Stimulated activated memory B cell treated with anti-CD40 and anti-IgM and Interleukin-4, amounts not matched to agents 10 μg/mL and 1 μg/mL and 100 μg/mL, for 72 hours (primary cell): Measurements from ENCODE around the gene SDK1.

Source experiments
- ATAC-seq: fragments of 150-1000 bp; cut with Tn5 transposase; 2 replicates; pipeline ENCODE4 v1.10.0; 2021
- H3K27ac Mint-ChIP-seq: one replicate; pipeline ENCODE4 v1.8.0; 2022; ENCODE audit warnings: mild to moderate bottlenecking, mixed read lengths
- H3K27me3 Mint-ChIP-seq: one replicate; pipeline ENCODE4 v1.8.0; 2022; ENCODE audit warnings: mixed read lengths
- H3K36me3 Mint-ChIP-seq: one replicate; pipeline ENCODE4 v1.8.0; 2022; ENCODE audit warnings: mixed read lengths
- H3K4me1 Mint-ChIP-seq: one replicate; pipeline ENCODE4 v1.8.0; 2022; ENCODE audit warnings: mixed read lengths
- H3K4me3 Mint-ChIP-seq: one replicate; pipeline ENCODE4 v1.8.0; 2022; ENCODE audit warnings: mild to moderate bottlenecking, moderate library complexity, mixed read lengths
- H3K9me3 Mint-ChIP-seq: one replicate; pipeline ENCODE4 v1.8.0; 2022; ENCODE audit warnings: mixed read lengths

Gene SDK1

DNA sequence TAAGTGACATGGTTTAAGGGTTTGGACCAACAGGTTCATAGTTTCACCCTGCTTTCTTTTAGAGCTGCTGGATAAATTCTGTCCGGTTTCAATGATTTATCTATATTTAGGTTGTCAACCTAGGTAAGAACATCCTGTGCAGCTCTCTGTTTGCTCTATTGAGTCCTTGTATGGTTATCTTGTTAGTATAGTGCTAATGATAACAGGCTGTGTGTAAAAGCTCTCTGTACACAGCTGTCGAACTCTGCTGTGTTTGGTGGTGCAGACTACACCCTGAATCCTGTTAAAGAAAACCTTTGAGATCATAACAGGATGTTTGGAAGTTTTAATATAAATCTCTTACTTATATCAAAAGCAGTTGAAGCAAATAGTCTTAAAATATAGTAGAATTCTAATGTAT is 219.2 kb downstream of the SDK1 start:
- peaks cover 18% of the 10 kb centered on the region for H3K27me3 Mint-ChIP-seq
- H3K4me1 Mint-ChIP-seq: peaks cover 6% of the 10 kb centered on the region
- no peaks in the 10 kb centered on the region for H3K36me3 Mint-ChIP-seq
- no peak for ATAC-seq
- no peak overlapping the region for H3K27ac Mint-ChIP-seq
- no peak overlapping the region for H3K4me3 Mint-ChIP-seq
- no peaks in the 10 kb centered on the region for H3K9me3 Mint-ChIP-seq

DNA sequence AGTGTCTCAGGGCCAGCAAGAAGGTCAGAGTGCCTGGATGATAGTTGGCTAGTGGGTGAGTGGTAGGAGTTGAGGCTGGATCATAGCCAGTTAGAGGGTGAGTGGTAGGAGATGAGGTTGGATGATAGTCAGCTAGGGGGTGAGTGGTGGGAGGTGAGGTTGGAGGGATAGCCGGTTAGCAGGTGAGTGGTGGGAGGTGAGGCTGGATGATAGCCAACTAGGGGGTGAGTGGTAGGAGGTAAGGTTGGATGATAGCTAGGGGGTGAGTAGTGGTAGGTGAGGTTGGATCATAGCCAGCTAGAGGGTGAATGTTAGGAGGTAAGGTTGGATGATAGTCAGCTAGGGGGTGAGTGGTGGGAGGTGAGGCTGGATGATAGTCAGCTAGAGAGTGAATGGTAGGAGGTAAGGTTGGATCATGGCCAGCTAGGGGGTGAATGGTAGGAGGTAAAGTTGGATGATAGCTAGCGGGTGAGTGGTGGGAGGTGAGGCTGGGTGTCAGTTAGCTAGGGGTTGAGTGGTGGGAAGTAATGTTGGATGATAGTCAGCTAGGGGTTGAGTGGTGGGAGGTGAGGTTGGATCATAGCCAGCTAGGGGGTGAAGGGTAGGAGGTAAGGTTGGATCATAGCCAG is 226.6 kb downstream of the SDK1 start:
- Mint-ChIP-seq H3K27me3 (peaks cover 23% of the 10 kb centered on the region), H3K4me3 (no peak overlapping the region), H3K27ac (no peak overlapping the region), H3K9me3 (no peaks in the 10 kb centered on the region), H3K36me3 (no peaks in the 10 kb centered on the region), H3K4me1 (no peaks in the 10 kb centered on the region)
- no peak for ATAC-seq

DNA sequence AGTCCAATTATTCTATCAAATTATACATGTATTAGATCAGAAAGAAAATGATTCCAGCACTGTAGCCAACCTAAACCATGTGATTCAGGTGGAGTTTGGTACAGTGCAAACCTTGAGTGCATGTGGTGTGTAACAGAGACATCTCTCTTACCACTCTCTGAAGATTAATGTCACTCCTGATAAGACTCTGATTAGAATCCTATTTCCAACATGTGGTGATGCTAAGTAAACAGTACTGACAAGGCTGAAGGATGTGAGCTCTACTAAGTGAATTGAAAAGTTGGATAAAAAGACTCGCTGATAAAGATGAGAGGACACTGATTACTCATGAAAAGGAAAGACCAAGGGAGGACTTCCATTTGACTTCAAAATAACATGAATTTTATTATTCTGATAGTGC is 232.0 kb downstream of the SDK1 start:
- Mint-ChIP-seq H3K36me3 (no peaks in the 10 kb centered on the region), H3K9me3 (no peaks in the 10 kb centered on the region), H3K27ac (no peak overlapping the region), H3K27me3 (no peaks in the 10 kb centered on the region), H3K4me3 (no peak overlapping the region), H3K4me1 (no peaks in the 10 kb centered on the region)
- ATAC-seq: no peak

DNA sequence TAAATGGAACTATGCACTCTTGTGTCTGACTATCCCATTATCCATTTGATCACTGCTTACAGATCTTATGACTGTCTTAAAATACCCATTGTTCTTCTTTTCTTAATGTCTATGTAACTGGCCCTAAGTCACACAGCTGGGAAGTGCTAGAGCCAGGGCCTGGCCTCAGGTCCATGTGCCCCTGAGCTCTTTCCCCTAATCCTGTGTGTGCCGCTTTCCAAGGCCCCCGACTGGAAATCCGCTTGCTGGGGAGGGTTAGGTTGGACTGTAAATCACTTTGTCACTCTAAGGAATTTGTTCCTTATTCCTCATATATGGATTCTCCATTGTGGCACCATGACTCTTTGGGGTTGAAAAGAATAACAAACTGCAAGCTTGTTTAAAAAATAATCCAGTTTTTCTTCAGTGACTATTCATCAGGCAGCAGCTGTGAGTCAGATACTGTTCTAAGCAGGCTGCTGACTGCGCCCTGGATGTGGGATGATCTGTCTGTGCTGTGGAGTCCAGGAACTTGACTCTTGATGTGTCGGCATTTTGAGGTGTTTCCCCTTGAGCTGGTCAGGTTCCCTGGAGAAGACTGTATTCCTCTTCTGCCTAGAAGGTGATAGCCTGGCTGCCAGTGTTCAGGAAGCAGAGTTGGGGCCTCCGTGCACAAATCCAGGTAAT is 236.3 kb downstream of the SDK1 start:
- H3K4me1 Mint-ChIP-seq: no peaks in the 10 kb centered on the region
- H3K27ac Mint-ChIP-seq: no peak overlapping the region
- ATAC-seq: no peak
- H3K36me3 Mint-ChIP-seq: no peaks in the 10 kb centered on the region
- no peaks in the 10 kb centered on the region for H3K9me3 Mint-ChIP-seq
- H3K27me3 Mint-ChIP-seq: no peaks in the 10 kb centered on the region
- no peak overlapping the region for H3K4me3 Mint-ChIP-seq

DNA sequence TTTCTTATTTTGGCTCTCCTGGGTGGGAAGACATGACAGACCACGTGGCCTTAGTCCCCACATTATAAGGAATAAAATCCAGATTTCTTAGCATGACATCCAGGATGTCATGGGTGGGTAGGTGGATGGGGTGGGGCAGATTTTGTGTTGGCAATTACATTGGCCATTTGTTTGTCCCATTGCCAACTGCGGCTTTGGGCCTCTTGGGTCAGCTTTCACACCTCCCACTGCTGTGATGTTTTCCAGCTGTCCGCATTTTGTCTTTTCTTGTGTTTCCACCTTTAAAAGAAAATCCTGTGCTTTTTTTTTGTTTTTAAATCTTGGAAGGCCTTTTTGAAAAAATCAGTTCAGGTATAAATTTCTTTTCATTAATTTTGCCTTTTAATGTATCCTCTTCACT is 237.0 kb downstream of the SDK1 start:
- no peaks in the 10 kb centered on the region for H3K27me3 Mint-ChIP-seq
- no peaks in the 10 kb centered on the region for H3K36me3 Mint-ChIP-seq
- no peak for ATAC-seq
- H3K4me3 Mint-ChIP-seq: no peak overlapping the region
- H3K27ac Mint-ChIP-seq: no peak overlapping the region
- no peaks in the 10 kb centered on the region for H3K9me3 Mint-ChIP-seq
- no peaks in the 10 kb centered on the region for H3K4me1 Mint-ChIP-seq

DNA sequence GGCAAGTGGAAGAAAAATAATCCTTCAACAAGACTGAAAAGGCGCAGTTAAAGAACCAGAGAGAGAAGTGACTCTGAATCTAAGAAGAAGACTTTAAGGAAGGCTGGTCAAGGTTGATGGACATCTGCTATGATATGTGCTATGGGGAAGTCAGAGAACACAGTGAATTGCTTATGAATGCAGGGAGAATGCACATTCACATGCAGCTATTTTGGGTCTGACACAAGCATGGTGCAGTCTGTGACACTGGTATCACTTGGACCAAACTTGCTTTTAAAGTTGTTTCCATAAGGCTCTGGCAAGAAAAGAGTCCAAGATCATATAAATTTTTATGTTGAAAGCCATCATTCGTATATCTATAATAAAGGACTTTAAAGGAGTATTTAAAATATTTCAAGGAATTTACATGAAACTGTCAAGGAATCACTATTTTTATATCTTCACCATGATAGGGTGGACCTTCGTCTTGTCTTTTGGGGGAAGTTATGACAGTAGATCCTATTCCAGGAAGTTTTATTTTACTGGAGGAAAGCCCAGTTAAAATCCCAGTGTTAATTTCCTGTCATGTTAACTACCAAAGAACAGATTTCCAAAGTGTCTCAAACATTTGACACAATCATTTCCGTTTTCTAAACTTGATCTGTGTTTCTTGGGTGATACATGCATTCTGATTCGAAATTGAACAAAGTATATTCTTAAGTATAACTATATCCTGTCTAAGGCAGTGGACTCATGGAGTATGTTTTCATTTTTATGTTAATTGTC is 239.6 kb downstream of the SDK1 start:
- no peaks in the 10 kb centered on the region for H3K36me3 Mint-ChIP-seq
- H3K4me3 Mint-ChIP-seq: no peak overlapping the region
- H3K9me3 Mint-ChIP-seq: no peaks in the 10 kb centered on the region

DNA sequence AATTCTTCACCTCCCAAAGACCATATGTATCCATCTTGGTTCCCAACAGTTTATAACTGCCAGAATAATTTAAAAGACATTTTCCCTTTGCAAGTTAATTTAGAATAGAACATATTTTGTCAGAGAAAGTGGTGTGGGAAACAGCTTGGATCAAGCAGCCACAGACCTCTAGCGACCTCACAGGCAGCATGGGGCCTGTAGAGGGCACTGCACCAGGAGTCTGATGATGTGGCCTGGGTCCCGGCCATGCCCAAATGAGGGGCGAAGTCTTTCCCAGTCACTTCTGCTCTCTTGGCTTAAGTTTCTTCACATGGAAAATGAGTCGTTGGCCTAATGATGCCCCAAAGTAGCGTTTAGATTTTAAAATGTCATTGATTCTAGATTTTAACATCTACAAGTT is 243.2 kb downstream of the SDK1 start:
- H3K4me1 Mint-ChIP-seq: no peaks in the 10 kb centered on the region
- no peaks in the 10 kb centered on the region for H3K36me3 Mint-ChIP-seq
- ATAC-seq: no peak
- no peaks in the 10 kb centered on the region for H3K27me3 Mint-ChIP-seq
- no peaks in the 10 kb centered on the region for H3K9me3 Mint-ChIP-seq
- no peak overlapping the region for H3K4me3 Mint-ChIP-seq
- H3K27ac Mint-ChIP-seq: no peak overlapping the region

More for the DNA sequence above, 239.6 kb downstream of the SDK1 start:
- Mint-ChIP-seq H3K27ac (no peak overlapping the region), H3K4me1 (no peaks in the 10 kb centered on the region), H3K27me3 (no peaks in the 10 kb centered on the region)
- ATAC-seq: no peak

DNA sequence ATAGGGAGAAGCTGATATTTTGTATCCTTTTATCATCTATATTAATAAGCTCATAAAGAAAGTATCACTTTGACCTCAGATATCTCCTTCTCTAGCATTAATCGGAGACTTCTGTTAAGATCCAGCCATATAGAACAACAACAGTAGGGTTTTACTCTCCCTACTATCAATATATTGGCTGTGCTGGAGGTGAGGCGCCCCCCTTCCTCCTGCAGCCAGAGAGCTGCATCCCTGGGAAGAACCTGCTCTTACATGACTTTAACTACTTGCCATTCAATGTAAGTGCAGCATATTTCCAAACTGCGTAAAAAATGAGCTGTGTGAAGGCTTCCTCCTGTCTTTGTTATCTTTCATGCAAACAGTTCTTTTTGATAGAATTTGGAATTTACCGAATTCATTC is 247.8 kb downstream of the SDK1 start:
- H3K27ac Mint-ChIP-seq: no peak overlapping the region
- no peak overlapping the region for H3K4me3 Mint-ChIP-seq
- ATAC-seq: no peak

DNA sequence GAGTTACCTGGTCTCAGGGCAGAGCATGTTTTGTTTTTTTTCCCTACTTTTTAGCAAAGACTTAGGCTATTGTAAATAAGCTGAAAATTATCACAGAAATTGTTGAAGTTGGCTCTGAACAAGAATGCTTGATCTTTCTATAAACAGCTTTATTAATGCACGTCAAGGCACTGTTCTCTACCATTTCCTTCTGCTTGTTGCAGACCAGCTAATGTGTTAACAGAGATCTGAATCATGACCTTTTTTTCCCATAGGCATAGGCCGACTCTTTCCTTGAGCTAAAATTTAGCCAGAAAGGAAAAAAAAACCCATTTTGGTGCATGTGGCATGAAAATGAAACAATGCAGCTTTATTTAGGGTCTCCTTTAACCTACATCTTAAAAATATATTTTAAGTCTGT is 248.5 kb downstream of the SDK1 start:
- H3K36me3 Mint-ChIP-seq: no peaks in the 10 kb centered on the region
- no peaks in the 10 kb centered on the region for H3K4me1 Mint-ChIP-seq
- H3K4me3 Mint-ChIP-seq: no peak overlapping the region
- no peaks in the 10 kb centered on the region for H3K9me3 Mint-ChIP-seq
- no peak for ATAC-seq
- no peak overlapping the region for H3K27ac Mint-ChIP-seq
- H3K27me3 Mint-ChIP-seq: peaks cover 19% of the 10 kb centered on the region

More for the DNA sequence above, 247.8 kb downstream of the SDK1 start:
- Mint-ChIP-seq H3K27me3 (peaks cover 11% of the 10 kb centered on the region), H3K4me1 (no peaks in the 10 kb centered on the region), H3K9me3 (no peaks in the 10 kb centered on the region), H3K36me3 (no peaks in the 10 kb centered on the region)

DNA sequence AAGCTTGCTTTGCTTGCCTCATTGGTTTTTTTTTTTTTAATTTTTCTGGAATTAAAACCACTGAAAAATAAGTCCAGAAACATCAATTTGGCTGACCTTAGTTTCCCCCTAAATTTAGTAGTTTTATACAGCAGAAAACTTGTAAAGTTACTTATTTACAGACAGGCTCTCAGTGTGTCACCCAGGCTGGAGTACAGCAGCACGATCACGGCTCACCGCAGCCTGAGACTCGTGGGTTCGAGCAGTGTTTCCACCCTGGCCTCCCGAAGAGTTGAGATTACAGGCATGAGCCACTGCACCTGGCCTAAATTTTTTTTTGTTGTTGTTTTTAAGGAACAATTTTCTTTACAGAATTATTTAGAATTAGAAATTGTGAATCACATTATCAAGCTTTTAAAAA is 250.5 kb downstream of the SDK1 start:
- no peak overlapping the region for H3K27ac Mint-ChIP-seq
- no peak for ATAC-seq
- H3K4me3 Mint-ChIP-seq: no peak overlapping the region
- H3K4me1 Mint-ChIP-seq: no peaks in the 10 kb centered on the region
- H3K27me3 Mint-ChIP-seq: peaks cover 38% of the 10 kb centered on the region
- peaks cover 7% of the 10 kb centered on the region for H3K9me3 Mint-ChIP-seq
- peaks cover 5% of the 10 kb centered on the region for H3K36me3 Mint-ChIP-seq

DNA sequence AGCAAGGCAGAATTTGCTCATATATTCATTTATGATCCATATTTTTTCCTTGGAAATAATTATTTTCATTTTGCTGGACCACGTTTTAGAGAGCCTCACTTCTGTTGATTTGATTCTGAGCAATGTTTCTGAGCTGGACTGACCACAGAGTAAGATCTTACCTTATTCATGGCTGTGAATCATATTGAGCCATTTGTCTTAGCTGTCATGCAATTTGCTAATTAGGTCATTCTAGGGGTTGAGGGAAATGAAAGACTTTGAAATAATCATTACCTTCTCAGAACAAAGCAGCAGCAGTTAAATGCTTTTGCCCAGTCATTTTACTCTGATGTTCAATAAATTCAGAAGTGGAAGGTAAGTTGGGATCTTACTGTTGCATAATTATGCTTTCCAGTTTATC is 251.4 kb downstream of the SDK1 start:
- ATAC-seq: no peak
- Mint-ChIP-seq H3K9me3 (peaks cover 7% of the 10 kb centered on the region), H3K27ac (no peak overlapping the region), H3K4me1 (no peaks in the 10 kb centered on the region), H3K36me3 (peaks cover 5% of the 10 kb centered on the region), H3K4me3 (no peak overlapping the region), H3K27me3 (peaks cover 38% of the 10 kb centered on the region)

DNA sequence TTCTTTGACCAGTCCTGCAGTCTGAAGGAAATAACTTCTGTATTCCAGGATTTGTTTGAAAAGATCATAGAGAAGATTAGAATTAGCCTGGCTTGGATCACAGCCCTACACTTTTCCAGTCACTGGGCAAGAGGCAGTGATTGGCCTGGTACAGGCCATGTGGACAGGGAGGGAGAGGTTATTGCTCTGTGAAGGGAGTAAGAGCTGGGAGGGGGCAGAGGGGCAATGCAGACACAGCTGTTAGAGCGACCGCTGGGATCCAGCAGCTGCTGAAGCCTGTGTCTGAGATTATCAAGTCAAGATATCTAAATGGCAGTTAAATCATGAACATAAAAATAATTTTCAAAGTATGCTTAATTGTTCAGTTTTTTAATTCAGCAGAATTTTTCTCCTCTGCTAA is 257.3 kb downstream of the SDK1 start:
- H3K27me3 Mint-ChIP-seq: peaks cover 45% of the 10 kb centered on the region
- peaks cover 5% of the 10 kb centered on the region for H3K36me3 Mint-ChIP-seq
- H3K9me3 Mint-ChIP-seq: peaks cover 7% of the 10 kb centered on the region
- ATAC-seq: no peak
- no peak overlapping the region for H3K4me3 Mint-ChIP-seq
- no peaks in the 10 kb centered on the region for H3K4me1 Mint-ChIP-seq
- H3K27ac Mint-ChIP-seq: no peak overlapping the region

DNA sequence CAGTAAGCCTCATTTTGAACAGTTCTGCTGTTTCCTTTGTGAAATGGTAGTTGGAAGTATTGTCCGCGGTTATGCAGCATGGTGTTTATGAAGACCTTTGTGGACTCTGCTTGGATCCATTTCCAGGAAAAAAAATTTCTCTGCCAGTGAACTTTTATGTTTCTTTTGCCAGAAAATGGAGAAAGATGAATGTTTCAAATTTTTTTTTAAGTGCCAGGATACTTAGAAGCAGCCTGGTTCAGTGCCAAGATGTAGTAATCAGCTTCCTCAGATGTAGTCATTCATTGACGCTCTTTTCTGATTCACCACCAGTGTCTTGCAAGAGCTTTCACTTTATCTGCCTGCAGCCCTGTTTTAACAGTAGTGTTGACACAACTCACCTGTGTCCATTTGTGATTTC is 258.2 kb downstream of the SDK1 start:
- ATAC-seq: no peak
- peaks cover 37% of the 10 kb centered on the region for H3K27me3 Mint-ChIP-seq
- no peak overlapping the region for H3K4me3 Mint-ChIP-seq
- no peak overlapping the region for H3K27ac Mint-ChIP-seq
- peaks cover 5% of the 10 kb centered on the region for H3K36me3 Mint-ChIP-seq
- peaks cover 7% of the 10 kb centered on the region for H3K9me3 Mint-ChIP-seq
- H3K4me1 Mint-ChIP-seq: no peaks in the 10 kb centered on the region

DNA sequence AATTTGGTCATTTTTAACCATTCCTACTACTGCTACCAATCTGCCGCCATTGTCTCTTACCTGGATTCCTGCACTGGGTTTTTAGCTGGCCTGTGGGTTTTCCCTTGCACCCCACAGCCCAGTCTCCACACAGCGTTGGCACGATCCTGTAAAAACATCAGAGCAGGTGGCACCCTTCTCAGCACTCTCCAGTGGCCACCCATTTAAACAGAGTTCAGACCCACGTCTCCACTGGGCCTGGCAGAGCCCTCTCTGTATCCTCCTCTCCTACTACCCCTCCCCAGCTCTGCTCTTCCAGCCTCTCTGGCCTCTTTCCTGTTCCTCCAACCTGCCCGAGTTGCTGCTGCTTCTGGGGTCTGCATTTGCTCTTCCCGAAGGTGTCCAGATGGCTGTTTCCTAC is 259.4 kb downstream of the SDK1 start:
- peaks cover 7% of the 10 kb centered on the region for H3K4me1 Mint-ChIP-seq
- peaks cover 4% of the 10 kb centered on the region for H3K9me3 Mint-ChIP-seq
- H3K4me3 Mint-ChIP-seq: no peak overlapping the region
- H3K27me3 Mint-ChIP-seq: peaks cover 25% of the 10 kb centered on the region
- no peak for ATAC-seq
- H3K36me3 Mint-ChIP-seq: peaks cover 5% of the 10 kb centered on the region
- no peak overlapping the region for H3K27ac Mint-ChIP-seq

DNA sequence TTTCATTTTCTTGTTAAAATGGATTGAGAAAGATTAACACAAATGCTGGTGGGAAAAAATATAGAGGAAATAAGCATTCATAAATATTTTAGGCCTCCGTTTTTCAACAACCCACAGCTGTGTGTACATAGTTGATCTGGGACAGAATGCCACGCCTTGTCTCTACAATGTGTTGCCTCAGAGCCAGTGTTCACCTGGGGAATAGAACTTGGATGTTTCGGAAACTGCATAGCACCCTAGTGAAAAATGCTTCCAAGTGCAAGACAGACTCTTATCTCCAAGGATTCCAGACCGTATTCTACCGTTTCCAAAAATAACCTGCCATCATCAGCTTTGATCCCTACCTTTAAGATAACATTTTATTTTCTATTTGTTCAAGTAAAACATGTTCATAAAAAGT is 260.9 kb downstream of the SDK1 start:
- H3K36me3 Mint-ChIP-seq: no peaks in the 10 kb centered on the region
- no peak overlapping the region for H3K4me3 Mint-ChIP-seq
- peaks cover 14% of the 10 kb centered on the region for H3K27me3 Mint-ChIP-seq
- no peaks in the 10 kb centered on the region for H3K9me3 Mint-ChIP-seq
- peaks cover 7% of the 10 kb centered on the region for H3K4me1 Mint-ChIP-seq
- no peak for ATAC-seq
- H3K27ac Mint-ChIP-seq: no peak overlapping the region

DNA sequence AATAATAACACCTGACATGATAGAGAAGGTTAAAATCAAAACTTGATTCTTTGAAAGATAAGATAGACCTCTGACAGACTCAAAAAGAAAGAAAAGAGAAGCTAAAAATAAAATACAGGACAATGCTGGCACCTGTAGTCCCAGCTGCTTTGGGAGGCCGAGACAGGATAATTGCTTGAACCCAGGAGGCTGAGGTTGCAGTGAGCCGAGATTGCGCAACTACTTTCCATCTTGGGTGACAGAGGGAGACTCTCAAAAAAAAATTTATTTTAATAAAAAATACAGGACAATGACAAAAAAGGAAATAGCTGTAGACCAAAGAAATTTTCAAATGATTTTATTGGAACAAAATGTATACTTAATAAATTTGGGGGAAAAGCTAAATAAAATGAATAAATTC is 263.2 kb downstream of the SDK1 start:
- no peaks in the 10 kb centered on the region for H3K36me3 Mint-ChIP-seq
- no peak overlapping the region for H3K4me3 Mint-ChIP-seq
- H3K9me3 Mint-ChIP-seq: no peaks in the 10 kb centered on the region
- H3K4me1 Mint-ChIP-seq: peaks cover 7% of the 10 kb centered on the region
- ATAC-seq: no peak
- peaks cover 14% of the 10 kb centered on the region for H3K27me3 Mint-ChIP-seq
- H3K27ac Mint-ChIP-seq: no peak overlapping the region
